Activated CD4-positive, alpha-beta T cell treated with anti-CD3 and anti-CD28 coated beads for 36 hours (primary cell): ENCODE measurements around the gene KCNQ1OT1. TPM values are rescaled to one million over a fixed set of nuclear protein-coding genes. Genes with fewer than 3 reads are reported as not detected.
A peak's percentile ranks its signal among the peaks of the same experiment; 100 is the strongest.

ENCODE experiments used
- ATAC-seq: fragments of 200-7000 bp; cut with Tn5 transposase; one replicate; pipeline ENCODE4 v1.10.0; 2021; ENCODE audit warnings: mild to moderate bottlenecking, moderate library complexity
- CTCF ChIA-PET: fragments of 350-600 bp; sonication (Branson Sonifier 250); formaldehyde crosslinking; loops from one replicate; lab custom pipeline; 2021; ENCODE audit warnings: antibody characterized with exemption; lab: Charles Lee
- POLR2A ChIA-PET: fragments of 350-600 bp; sonication (Branson Sonifier 250); formaldehyde crosslinking; loops from one replicate; lab custom pipeline; 2021; ENCODE audit warnings: antibody characterized with exemption, inconsistent platforms; lab: Charles Lee
- DNase-seq: peaks from one replicate; pipeline ENCODE4 v3.0.0-alpha.2; 2020
- H3K27ac Mint-ChIP-seq: one replicate; pipeline ENCODE4 v1.8.0; 2021; ENCODE audit warnings: mixed read lengths
- H3K27me3 Mint-ChIP-seq: one replicate; pipeline ENCODE4 v1.8.0; 2021; ENCODE audit warnings: mixed read lengths
- H3K36me3 Mint-ChIP-seq: one replicate; pipeline ENCODE4 v1.8.0; 2021; ENCODE audit warnings: low read depth, mixed read lengths
- H3K4me1 Mint-ChIP-seq: one replicate; pipeline ENCODE4 v1.8.0; 2021; ENCODE audit warnings: mixed read lengths
- H3K4me3 Mint-ChIP-seq: one replicate; pipeline ENCODE4 v1.8.0; 2021; ENCODE audit warnings: mild to moderate bottlenecking, moderate library complexity, mixed read lengths
- H3K9me3 Mint-ChIP-seq: one replicate; pipeline ENCODE4 v1.8.0; 2021; ENCODE audit warnings: low read depth, mixed read lengths
- intact Hi-C, 2 experiments: fragments of 100-400 bp; cut with DNase I in 1 of 2; cut with micrococcal nuclease in 1 of 2; formaldehyde crosslinking; loops; one replicate each; pipeline versions ENCODE4 v1.14.2 to v1.15.1; 2022 to 2024; cut with DNase I, micrococcal nuclease
- total RNA-seq, 2 experiments: library from RNA; stranded (reverse); gene quantifications; one replicate each; pipeline ENCODE4 v1.2.3, GENCODE V29; 2021

KCNQ1OT1 gene
- under 1 TPM; 0.16 TPM for total RNA-seq

DNA sequence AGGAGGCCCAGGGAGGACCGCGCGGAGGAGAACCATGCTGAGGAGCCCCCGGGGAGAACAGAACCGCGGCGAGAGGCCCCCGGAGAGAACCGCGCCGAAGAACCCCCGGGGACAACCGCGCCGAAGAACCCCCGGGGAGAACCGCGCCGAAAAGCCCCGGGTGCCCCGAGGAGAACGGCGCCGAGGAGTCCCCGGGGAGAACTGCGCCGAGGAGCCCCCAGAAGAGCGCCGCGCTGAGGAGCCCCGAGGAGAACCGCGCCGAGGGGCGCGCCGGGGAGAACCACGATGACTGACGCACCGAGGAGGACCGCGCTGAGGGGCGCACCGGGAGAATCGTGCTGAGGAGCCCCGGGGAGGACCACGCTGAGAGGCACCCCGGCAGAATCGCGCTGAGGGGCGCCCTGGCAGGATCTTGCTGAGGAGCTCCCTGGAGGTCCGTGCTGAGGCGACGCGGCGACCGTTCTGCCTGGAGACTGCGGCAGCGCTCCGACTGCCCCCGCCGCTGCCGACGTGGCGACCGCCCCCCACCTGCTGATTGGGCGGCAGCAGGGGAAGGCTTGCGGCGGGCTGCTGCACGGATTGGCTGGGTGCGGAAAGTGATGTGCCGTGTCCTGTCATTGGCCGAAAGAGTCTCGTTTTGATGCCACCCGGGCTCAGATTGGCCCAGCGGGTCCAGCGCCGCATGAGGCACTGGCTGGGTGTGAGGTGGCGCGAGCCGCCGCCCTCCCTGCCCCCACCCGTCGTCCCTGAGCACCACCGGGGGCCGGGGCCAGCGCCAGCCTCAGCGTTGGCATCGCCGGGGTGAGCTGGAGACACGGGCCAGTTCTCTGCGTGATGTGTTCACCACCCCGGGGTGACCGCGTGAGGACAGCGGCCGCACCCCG lies at the start of gene KCNQ1OT1:
KCNQ1OT1 (minus strand) TSS at position 464 of the 884 bp plus-strand sequence.
- intact Hi-C loops: loop anchor here in 1 of 2 experiments (1.0 to 2.0 kb wide), 7 partner anchors 186 to 358 kb away; partner anchors contain the start of genes CARS1, CDKN1C, PHLDA2 and TRPM5
- DNase-seq: peak; percentile 91
- Mint-ChIP-seq H3K4me3 (peak within 1 kb of the TSS; percentile 79), H3K4me1 (peaks cover 8% of the 10 kb centered on the region), H3K36me3 (peaks cover 10% of the 10 kb centered on the region), H3K27ac (peak within 1 kb of the TSS; percentile 28), H3K27me3 (no peaks in the 10 kb centered on the region), H3K9me3 (no peaks in the 10 kb centered on the region)
- ATAC-seq: peak; percentile 98
- POLR2A ChIA-PET: interaction anchor here (0.6 to 0.7 kb wide), 5 partner anchors 10 to 1857 kb away, joined by 3 to 5 read pairs (median 4); no protein-coding TSS in a partner anchor
- CTCF ChIA-PET: no interaction called here

DNA sequence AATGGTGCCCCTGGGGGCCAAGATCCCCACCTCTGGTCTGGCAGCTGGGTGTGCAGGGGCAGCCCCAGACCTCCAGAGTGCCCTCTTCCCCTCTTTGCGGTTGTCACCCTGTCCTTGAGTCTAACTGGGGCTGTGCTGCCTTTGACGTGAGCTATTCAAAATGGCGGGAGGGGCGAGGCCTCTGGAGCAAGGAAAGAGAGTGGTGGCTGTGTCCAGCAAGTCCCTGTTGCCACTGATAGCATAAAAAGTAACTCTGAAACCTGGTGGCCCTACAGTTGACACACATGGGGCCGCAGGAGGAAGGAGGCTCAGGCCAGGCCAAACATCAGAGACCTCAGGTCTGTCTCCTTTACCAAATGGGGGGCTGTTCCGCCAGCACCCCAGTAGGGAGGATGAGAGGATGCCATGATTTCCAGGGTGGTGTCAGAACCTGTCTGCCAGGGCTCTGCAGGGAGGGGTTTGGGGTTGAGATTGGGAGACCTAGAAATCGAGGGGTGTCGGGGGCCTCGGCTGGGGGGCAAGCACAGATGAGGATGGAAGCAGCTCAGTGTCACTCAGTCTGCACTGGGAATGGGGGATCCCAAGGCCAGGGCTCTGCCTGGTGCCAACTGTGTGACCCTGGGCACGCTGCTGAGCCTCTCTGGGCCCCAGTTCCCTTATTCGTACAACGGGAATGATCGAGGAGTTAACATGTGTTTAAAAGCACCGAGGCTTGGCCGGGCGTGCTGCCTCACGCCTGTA lies 49.2 kb upstream of the KCNQ1OT1 start:
- ChIA-PET POLR2A (no interaction called here), CTCF (no interaction called here)
- Mint-ChIP-seq H3K27ac (no peak overlapping the region), H3K4me1 (no peaks in the 10 kb centered on the region), H3K36me3 (peaks cover 3% of the 10 kb centered on the region), H3K4me3 (no peak overlapping the region), H3K9me3 (peaks cover 5% of the 10 kb centered on the region), H3K27me3 (no peaks in the 10 kb centered on the region)
- no peak for ATAC-seq
- no peak for DNase-seq
- intact Hi-C loops: no loop called here

DNA sequence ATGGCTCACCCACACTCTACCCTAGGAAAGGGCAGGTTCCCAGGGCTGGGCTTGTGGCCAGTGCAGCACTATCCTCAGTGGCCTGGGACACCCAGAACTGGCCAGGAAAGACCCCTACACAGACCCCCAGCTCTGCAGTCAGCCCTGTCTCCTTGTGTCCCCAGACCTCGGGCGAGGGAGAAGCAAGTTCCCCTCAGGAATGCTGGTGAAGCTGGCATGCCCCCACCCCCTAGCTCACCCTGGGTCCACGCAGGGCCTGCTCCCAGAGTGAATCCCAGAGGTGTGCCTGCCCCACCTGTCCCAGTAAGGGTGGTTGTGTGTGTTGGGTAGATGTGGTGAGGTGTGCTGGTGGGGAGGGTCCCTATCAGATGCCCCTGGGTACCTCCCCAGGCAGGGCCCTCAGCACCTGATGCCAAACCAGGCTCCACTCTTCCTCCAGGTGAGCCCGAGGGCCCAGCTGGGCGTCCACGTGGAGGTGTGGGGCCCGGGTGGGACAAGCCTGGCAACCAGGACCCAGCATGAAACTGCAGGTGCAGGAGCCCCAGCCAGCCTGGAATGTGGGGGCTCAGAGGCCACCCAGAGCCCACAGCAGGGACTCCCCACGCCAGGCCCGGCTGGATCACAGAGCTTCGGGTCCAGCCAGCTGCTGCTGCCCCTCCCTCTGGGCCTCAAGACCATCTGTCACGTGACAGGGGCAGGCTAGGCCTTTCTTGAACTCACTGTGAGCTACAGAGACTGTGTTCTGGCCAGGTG lies 48.4 kb upstream of the KCNQ1OT1 start:
- H3K9me3 Mint-ChIP-seq: no peaks in the 10 kb centered on the region
- no peaks in the 10 kb centered on the region for H3K27me3 Mint-ChIP-seq
- POLR2A ChIA-PET: no interaction called here
- no peaks in the 10 kb centered on the region for H3K36me3 Mint-ChIP-seq
- DNase-seq (no peak), ATAC-seq (no peak)
- CTCF ChIA-PET: no interaction called here
- intact Hi-C loops: no loop called here
- H3K4me3 Mint-ChIP-seq: no peak overlapping the region
- no peak overlapping the region for H3K27ac Mint-ChIP-seq
- no peaks in the 10 kb centered on the region for H3K4me1 Mint-ChIP-seq

DNA sequence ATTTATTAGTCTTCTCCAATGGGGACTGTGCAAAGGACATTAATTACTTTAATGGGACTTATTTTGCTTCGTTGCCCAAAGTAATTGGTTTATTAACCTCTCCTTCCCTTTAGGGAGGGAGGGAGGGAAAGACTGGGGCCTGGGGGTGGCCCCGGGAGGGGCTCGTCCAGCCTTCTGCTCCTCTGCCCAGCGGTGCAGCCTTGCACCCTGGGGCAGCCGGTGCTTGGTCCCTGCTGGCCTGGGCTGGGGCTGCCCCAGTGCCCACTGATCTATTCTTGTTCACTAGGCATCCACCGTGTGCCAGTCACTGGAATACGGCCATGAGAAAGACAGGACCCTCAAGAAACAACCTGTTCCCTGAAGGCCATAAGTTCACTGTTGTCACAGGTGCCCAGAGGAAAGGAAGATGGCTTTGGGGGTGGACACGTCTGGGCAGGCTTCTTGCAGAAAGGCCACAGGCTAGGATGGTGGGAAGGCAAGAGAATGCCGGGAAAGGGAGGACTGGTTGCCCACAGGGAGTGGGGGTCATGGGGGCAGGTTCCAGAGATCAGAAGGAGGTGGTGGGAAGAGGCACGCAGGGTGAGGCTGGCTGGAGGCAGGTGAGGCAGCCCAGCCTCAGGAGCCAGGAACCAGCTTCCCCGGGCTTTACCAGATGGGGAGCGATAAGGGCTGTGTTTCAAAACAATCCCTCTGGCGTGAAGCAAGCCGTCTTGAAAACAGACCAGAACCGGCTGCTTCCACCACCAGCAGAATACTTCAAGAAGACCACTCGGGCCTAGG lies 47.6 kb upstream of the KCNQ1OT1 start:
- ChIA-PET POLR2A (no interaction called here), CTCF (no interaction called here)
- H3K27me3 Mint-ChIP-seq: no peaks in the 10 kb centered on the region
- intact Hi-C loops: no loop called here
- H3K9me3 Mint-ChIP-seq: no peaks in the 10 kb centered on the region
- no peak overlapping the region for H3K27ac Mint-ChIP-seq
- H3K4me1 Mint-ChIP-seq: no peaks in the 10 kb centered on the region
- ATAC-seq: no peak
- no peak for DNase-seq
- H3K4me3 Mint-ChIP-seq: no peak overlapping the region
- H3K36me3 Mint-ChIP-seq: no peaks in the 10 kb centered on the region

DNA sequence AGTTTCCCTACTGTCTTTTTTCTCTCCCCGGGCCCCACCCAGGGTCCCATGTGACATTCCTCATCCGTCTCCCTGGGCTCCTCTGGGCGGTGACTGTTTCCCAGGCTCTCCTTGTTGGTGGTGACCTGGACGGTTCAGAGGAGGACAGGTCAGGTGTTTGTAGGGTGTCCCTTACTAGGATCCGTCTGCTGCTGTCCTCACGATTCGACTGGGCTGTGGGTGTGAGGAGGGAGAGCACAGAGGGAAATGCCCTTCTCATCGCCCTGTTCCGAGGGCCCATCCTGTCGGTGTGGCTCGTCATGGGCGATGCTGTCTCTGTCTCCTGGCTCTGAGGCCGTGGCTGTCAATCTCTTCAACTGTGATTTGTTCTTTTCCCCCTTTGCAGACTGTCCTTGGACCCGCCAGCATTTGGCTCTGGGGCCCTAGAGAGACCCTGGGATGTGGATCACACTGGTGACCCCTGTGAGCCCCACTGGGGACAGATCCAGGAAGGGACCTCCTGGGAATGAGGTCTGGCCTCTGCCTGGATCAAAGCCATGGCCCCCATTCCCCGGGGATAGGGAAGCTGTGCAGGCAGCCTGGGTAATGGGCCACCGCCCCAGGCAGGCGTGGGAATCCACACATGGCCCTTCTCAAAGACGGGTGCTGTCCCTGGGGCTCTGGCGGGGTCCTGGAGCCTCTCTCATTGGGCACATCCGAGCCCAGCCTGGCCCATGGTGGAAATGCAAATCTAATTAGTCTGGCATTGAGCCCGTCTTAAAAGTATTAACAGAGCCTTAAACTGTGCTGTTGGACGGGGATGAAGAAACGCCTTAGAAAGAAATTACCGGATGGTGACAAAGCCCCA lies 46.8 kb upstream of the KCNQ1OT1 start:
- ATAC-seq (no peak), DNase-seq (no peak)
- H3K4me3 Mint-ChIP-seq: no peak overlapping the region
- H3K36me3 Mint-ChIP-seq: no peaks in the 10 kb centered on the region
- no peak overlapping the region for H3K27ac Mint-ChIP-seq
- H3K27me3 Mint-ChIP-seq: no peaks in the 10 kb centered on the region
- CTCF ChIA-PET: no interaction called here
- H3K4me1 Mint-ChIP-seq: no peaks in the 10 kb centered on the region
- POLR2A ChIA-PET: no interaction called here
- intact Hi-C loops: no loop called here
- no peaks in the 10 kb centered on the region for H3K9me3 Mint-ChIP-seq

DNA sequence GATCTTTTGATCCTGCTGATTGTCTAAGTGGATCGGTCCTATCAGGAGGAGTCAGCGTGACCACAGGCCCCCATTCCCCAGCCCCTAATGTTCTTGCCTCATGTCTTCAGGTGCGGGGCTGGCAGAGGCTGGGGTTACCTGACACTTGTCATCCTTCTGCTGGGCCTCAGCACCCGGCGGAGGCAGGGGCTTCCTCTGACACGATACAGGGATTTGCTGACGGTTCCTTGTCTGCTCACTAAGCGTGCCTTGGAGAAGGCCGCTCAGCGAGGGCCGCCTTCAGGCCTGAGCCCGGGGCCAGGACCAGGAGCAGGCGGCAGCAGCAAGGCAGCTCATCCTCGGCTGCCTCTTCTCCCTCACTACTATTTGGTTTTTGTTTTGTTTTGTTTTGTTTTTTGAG lies 45.7 kb upstream of the KCNQ1OT1 start:
- Mint-ChIP-seq H3K9me3 (no peaks in the 10 kb centered on the region), H3K36me3 (no peaks in the 10 kb centered on the region), H3K4me1 (no peaks in the 10 kb centered on the region), H3K4me3 (no peak overlapping the region), H3K27ac (no peak overlapping the region), H3K27me3 (no peaks in the 10 kb centered on the region)
- no peak for ATAC-seq
- CTCF ChIA-PET: interaction anchor here (0.7 kb wide), 1 partner anchor 159 kb away, joined by 4 read pairs; no protein-coding TSS in a partner anchor
- intact Hi-C loops: no loop called here
- POLR2A ChIA-PET: no interaction called here
- DNase-seq: no peak

DNA sequence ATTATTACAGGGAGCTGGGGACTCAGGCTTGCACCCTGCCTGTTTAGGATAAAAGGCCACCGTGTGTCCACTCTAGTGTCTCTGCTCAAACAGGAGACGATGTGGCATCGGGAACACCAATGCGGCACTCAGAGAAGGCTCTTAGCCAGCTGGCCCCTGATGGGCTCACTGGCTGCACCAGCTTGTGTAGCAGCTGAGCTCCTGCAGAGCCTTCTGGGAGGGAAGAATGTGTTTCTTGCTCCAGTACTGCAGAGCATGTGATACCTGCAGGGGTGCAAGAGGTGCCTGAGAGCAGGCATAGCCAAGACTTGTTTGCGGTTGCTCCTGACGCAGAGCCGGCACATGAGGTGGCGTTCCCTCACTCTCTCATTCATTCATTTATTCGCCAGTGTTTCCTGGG lies 44.4 kb upstream of the KCNQ1OT1 start:
- no peak for DNase-seq
- intact Hi-C loops: no loop called here
- Mint-ChIP-seq H3K4me1 (no peaks in the 10 kb centered on the region), H3K9me3 (no peaks in the 10 kb centered on the region), H3K36me3 (no peaks in the 10 kb centered on the region), H3K4me3 (no peak overlapping the region), H3K27ac (no peak overlapping the region), H3K27me3 (no peaks in the 10 kb centered on the region)
- ATAC-seq: no peak
- CTCF ChIA-PET: no interaction called here
- POLR2A ChIA-PET: no interaction called here

DNA sequence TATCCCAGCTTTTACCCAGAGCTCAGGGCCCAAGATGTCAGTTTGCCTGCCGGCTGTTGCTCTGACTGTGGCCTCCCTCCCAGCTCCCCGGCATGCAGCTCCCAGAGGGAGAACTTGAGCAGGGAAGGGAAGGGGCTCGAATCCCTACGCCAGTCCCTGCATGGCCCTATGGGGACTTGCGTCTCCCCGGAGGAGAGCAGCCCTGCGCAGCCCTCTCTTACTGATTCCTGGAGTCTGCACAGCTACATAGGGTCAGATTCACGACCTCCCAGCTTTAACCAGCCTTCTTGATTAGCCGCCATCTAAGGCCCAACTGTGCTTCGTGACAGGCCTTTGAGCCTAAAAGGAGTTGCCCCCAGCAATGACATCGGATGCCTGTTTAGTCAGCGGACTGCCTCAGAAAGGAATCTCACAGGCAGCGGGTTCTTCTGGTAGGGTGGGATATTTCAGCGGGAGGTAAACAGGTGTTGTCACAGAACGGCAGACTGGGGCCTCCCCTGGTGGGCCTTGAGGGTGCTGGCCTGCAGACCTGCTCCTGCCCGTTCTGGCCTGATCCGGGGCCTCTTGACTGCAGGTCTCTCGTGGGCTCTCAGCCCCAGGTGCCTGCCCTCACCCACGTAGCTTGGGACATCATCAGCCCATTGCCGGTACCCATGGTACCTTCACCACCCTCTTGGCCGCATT lies 43.8 kb upstream of the KCNQ1OT1 start:
- DNase-seq (no peak), ATAC-seq (no peak)
- intact Hi-C loops: no loop called here
- ChIA-PET POLR2A (interaction anchor here (0.6 kb wide), 1 partner anchor 332 kb away, joined by 3 read pairs; no protein-coding TSS in a partner anchor), CTCF (no interaction called here)
- Mint-ChIP-seq H3K27me3 (no peaks in the 10 kb centered on the region), H3K4me1 (no peaks in the 10 kb centered on the region), H3K36me3 (no peaks in the 10 kb centered on the region), H3K4me3 (no peak overlapping the region), H3K27ac (no peak overlapping the region), H3K9me3 (no peaks in the 10 kb centered on the region)

DNA sequence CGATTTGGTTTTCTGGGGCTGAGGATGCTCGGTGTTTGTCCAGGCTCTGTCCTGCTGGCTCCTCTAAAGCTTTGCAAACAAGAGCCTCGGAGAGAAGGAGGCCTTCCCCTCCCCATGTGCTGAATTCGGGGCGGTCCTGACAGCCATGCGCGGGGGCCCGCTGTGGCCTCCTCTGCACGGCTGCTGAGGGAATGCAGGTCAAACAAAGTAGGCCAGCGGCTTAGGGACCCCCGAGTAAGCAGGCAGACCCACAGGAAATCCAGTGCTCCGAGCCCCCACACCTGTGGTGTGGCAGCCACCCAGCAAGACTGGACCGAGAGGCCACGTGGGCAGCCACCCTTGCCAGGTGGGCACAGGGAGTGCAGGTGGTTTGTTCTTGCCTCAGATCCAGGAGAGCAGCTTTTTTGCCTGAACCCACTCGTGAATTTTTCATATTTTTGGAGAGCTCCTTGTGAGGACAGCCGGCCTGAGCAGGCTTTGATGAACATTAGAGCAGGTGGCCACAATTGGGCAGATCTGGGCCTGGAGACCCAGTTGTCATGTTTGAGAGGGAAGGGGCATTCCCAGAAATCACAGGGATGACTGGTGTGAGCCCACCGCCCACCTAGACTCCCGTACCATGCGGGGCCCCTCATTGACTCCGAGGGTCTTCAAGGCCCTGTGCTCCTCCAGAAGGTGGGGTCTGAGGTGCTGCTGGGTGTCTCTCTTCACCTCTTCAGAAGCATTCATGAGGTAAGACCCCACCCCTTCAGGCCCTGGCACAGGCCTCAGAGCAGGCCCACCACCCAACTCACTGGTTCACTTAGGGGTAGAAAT lies 43.0 kb upstream of the KCNQ1OT1 start:
- Mint-ChIP-seq H3K9me3 (no peaks in the 10 kb centered on the region), H3K4me1 (no peaks in the 10 kb centered on the region), H3K36me3 (no peaks in the 10 kb centered on the region), H3K27ac (no peak overlapping the region), H3K27me3 (no peaks in the 10 kb centered on the region), H3K4me3 (no peak overlapping the region)
- no peak for DNase-seq
- ATAC-seq: no peak
- intact Hi-C loops: no loop called here
- ChIA-PET POLR2A (interaction anchor here (0.6 kb wide), 1 partner anchor 332 kb away, joined by 3 read pairs; no protein-coding TSS in a partner anchor), CTCF (no interaction called here)
